Measurements from ENCODE around the gene SNAP23.
A peak's percentile ranks its signal among the peaks of the same experiment; 100 is the strongest.

GRCh38 chr15:42581272-42581730, 85.9 kb downstream of the SNAP23 start:
- no peak for TF ChIP-seq POLR2A (IDR thresholded peaks at IDR 0.05)
- TF ChIP-seq CTCF (IDR thresholded peaks at IDR 0.05), result no peak
- TF ChIP-seq EP300 (IDR thresholded peaks at IDR 0.05), result no peak
- peak; percentile 61 to 80 (median 74) for TF ChIP-seq POLR2AphosphoS5 (IDR thresholded peaks at IDR 0.05)

All from sigmoid colon (tissue), 4 donors.